Suprapubic skin (tissue), 4 donors: ENCODE measurements around the gene CHL1.

Experiments
- POLR2A ChIP-seq, 2 donors: fragments of 450-650 bp; IDR thresholded peaks; one replicate each; pipeline ENCODE4 v1.6.1; 2017; ENCODE audit warnings: antibody characterized with exemption in 2 of 2, mild to moderate bottlenecking in 2 of 2, moderate library complexity in 2 of 2
- POLR2AphosphoS5 ChIP-seq, 3 donors: sonication (generic); formaldehyde crosslinking; IDR thresholded peaks; one replicate each; pipeline ENCODE4 v1.6.1; 2017; ENCODE audit warnings: antibody characterized with exemption in 3 of 3
- TF ChIP-seq, protein P1 (sequence below), 2 donors: fragments of 200-600 bp in 1 of 2; fragments of 450-650 bp in 1 of 2; sonication (generic) in 1 of 2; IDR thresholded peaks; one replicate each; pipeline ENCODE4 v1.5.1; 2016 to 2019; ENCODE audit warnings: antibody characterized with exemption in 2 of 2, mild to moderate bottlenecking in 1 of 2, moderate library complexity in 1 of 2

DNA sequence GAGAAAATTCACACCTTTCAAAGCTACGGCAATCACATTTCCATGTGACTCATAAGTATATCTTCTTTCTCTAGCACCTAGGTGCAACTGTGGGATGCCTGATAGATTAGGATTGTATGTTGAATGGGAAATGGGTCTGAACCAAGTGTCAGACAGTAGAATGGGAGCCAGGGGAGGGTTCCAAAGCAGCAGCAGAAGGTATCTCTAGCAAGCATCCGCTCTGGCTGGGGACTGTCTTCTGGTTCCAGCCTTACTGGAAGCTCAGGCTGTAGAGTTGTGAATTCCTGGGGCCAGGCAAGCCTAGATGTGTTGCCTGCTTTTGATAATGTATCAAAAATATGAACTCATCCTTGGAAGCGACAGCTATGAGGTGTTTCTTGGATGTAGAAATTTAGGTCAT lies 2.1 kb upstream of the CHL1 start:
- TF ChIP-seq, protein P1, sequence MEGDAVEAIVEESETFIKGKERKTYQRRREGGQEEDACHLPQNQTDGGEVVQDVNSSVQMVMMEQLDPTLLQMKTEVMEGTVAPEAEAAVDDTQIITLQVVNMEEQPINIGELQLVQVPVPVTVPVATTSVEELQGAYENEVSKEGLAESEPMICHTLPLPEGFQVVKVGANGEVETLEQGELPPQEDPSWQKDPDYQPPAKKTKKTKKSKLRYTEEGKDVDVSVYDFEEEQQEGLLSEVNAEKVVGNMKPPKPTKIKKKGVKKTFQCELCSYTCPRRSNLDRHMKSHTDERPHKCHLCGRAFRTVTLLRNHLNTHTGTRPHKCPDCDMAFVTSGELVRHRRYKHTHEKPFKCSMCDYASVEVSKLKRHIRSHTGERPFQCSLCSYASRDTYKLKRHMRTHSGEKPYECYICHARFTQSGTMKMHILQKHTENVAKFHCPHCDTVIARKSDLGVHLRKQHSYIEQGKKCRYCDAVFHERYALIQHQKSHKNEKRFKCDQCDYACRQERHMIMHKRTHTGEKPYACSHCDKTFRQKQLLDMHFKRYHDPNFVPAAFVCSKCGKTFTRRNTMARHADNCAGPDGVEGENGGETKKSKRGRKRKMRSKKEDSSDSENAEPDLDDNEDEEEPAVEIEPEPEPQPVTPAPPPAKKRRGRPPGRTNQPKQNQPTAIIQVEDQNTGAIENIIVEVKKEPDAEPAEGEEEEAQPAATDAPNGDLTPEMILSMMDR (IDR thresholded peaks at IDR 0.05), result no peak
- TF ChIP-seq POLR2A (IDR thresholded peaks at IDR 0.05) (no peak), POLR2AphosphoS5 (IDR thresholded peaks at IDR 0.05) (no peak)
